GM18499 (cell line): ENCODE data around the gene HSDL2.
"Not testable (repeated sequence)": the region's sequence is repeated elsewhere in the genome, so short reads cannot be mapped to it uniquely, and the experiment has no call there.

Experiments
- ATAC-seq: cut with Tn5 transposase; IDR thresholded peaks from one replicate; pipeline ENCODE4 v1.9.1; 2021; ENCODE audit warnings: moderate number of reproducible peaks; ENCODE audit not compliant: insufficient read depth, unreplicated experiment

The HSDL2 gene

DNA sequence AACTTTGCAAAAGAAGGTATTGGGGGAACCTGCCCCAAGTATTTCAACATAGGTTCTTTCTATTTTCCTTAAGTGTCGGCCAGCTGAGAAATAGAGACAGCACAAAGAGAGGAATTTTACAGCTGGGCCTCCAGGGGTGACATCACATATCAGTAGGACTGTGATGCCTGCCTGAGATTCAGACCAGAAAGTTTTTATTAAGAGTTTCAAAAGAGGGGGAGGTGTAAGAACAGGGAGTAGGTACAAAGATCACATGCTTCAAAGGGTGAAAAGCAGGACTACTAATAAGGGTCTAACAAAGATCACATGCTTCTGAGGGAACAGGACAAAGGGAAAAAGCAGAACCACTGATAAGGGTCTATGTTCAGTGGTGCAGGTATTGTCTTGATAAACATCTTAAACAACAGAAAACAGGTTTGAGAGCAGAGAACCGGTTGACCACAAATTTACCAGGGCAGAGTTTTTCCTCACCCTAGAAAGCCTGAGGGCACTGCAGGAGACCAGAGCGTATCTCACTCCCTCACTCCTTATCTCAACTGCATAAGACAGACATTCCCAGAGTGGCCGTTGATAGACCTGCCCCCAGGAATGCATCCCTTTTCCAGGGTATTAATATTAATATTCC lies 12.1 kb downstream of the HSDL2 start:
- ATAC-seq = not testable (repeated sequence)

DNA sequence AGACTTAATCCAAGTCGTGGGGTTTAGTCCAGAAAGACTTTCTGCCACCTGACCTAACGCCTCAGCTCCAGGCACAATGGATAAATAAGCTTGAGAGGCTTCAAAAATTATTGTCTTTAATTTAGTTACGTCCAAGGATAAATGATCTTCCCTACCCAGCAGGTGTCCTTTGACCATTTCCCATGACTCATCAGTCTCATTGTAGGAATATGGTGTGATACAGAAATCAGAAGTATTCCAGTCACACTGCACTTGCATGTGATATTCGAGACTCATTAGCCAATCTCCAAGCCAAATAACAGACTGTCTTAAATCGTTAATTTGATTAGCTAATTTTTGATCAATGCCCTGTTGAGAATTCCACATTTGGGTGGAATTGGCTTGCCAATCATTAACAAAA lies 13.2 kb downstream of the HSDL2 start:
- not testable (repeated sequence) for ATAC-seq

DNA sequence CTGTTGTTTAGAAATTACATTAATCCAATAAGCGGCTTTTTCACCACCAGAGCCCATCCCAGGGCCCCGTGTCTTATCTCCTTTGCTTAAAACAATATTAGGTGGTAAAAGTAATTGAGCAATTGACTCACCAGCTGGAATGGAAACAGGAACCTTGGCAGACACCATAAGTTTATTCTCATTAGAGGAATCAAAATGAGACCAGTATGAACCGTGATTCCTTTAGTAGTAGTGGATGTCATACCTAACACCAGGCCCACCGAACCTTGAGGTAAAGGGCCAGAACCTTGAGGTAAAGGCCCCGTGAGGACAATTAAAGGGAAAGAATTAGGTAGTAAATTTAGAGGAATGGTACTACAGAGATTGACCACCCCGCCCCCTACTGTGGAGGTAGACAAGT lies 16.5 kb downstream of the HSDL2 start:
- ATAC-seq = no peak

DNA sequence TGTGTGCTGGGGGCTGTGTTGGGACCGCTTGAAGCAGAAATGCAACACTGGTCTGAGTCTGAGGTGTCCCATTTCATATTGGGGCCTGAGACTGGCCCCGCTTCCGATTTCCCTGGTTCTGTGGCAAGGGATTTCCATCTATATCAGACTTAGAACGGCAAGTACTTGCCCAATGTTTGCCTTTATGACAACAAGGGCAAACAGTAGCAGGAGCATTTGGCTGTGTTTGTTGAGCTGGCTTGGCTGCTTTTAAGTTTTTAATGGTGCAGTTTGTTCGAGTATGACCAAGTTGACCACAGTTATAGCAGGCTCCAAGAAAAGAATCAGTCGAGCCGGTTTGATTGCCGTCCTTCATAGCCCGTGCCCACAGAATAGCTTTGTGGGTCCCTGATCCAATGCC lies 17.0 kb downstream of the HSDL2 start:
- no peak for ATAC-seq

DNA sequence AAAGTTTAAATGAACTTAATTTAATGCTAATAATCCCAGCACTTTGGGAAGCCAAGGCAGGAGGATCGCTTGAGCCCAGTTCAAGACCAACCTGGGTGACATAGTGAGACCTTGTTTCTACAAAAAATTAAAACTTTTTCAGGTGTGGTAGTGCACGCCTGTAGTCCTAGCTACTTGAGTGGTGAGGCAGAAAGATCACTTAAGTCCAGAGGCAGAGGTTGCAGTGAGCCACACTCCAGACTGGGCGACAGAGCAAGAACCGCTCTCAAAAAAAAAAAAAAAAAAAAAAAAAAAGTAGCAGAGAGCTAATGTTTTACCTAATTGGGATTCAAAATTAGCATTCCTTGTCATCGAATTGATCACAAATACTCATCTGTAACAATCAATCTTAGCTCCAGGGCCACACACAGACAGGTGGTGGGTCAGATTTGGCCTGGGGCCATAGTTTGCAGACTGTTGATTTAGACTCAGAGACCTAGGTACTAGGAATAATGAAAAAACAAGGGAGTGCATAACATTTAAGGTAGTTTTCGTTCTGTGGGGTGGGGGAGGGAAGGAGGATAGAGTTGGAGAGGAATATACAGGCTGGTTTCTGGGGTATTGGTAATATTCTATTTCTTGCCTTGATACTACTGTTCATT lies 21.4 kb downstream of the HSDL2 start:
- ATAC-seq = no peak

DNA sequence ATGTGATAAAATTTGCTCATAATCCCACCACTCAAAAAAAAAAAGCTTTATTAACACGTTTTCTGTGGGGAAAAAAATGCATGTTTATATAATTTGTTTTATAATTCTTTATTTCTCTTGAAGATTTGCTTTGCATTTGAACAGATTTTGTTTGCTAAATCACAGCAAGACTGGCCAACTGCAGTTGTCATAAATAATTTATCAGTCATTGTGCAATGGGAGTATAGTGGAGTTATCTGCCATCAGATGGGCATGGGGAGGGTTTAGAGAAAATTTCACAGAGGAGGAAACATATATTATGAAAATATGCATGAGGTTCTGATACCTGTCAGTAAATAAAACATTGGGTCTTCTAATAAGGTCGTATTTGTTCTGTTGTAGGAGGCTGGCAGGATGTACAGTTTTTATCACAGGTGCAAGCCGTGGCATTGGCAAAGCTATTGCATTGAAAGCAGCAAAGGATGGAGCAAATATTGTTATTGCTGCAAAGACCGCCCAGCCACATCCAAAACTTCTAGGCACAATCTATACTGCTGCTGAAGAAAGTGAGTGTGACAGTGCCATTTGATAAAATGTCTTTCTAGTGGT lies 23.8 kb downstream of the HSDL2 start:
- ATAC-seq = no peak

DNA sequence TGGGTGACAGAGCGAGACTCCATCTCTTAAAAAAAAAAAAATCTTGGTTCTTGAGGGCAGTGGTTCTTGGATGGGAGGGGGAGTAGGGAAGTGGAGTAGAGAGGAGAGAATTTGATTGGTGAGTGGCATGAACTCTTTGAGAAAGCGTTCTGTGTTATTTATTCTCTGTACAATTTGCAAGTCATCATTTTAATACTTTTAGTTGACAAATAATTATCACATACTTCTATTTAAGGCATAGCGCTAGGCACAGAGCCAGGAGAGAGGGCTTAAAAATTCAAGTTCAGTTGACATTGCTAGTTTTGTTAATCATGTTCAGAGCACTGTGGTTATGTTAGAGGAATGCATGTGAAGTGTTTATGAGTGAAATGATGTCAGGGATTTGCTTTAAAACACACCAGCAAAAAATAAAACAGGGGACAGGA lies 24.6 kb downstream of the HSDL2 start:
- no peak for ATAC-seq

DNA sequence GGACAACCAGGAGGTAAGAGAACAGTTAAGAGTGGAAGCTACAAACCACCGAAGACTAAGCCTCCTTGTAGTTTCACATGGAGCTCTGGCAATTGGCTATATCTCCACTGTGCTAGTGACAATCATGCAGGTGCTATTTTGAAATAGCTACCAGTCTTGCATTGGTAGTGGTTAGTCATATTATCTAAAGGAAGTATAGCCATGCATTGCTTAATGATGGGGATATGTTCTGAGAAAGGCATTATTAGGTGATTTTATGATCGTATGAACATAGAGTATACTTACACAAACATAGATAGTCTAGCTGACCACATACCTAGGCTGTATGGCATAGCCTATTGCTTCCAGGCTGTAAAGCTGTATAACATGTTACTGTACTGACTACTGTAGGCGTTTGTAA lies 28.4 kb downstream of the HSDL2 start:
- no peak for ATAC-seq

DNA sequence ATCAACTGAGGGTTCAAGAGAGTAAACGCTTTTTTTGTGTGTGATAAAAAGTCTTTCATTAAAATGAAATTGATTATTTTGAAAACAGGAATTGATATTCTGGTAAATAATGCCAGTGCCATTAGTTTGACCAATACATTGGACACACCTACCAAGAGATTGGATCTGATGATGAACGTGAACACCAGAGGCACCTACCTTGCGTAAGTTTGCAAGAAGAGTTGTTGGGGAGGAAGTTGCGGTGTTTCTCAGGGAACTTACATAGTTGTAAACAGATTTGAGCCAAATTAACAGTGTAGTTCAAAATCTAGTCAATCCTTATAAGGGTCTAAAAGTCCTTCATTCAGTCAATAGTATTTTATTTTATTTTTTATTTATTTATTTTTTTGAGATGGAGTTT lies 28.9 kb downstream of the HSDL2 start:
- ATAC-seq = no peak

DNA sequence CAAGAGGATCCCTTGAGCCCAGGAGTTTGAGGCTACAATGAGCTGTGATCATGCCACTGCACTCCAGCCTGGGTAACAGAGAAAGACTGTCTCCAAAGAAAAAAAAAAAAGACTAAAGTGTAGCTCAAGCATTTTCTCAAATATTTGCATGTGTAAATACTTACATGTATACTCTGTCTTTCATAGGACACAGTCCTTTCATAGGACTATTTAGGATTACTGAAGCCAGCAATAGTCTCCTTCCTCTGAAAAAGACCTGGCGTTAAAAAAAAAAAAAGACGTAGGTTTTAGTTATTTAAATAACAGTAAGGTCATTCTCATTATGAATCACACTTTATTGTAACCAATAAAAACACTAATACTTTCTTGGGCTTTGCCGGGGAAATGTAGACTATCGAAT lies 29.9 kb downstream of the HSDL2 start:
- no peak for ATAC-seq

DNA sequence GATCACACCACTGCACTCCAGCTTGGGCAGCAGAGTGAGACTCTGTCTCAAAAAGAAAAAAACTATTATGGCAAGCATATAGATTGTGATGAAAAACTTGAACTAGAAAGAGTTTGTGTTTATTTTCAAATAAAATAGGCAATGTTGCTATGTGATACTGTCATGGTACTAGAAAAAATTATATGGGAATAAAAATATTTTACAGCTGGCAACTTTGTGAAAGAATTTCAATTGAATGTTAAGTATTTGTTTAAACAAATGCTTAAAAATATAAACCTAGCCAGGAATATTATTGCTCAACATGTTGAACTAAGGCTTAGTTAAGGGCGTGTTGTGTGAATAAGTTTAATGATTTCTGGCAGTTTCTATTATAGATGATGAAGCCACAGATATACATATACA lies 31.7 kb downstream of the HSDL2 start:
- ATAC-seq = no peak

DNA sequence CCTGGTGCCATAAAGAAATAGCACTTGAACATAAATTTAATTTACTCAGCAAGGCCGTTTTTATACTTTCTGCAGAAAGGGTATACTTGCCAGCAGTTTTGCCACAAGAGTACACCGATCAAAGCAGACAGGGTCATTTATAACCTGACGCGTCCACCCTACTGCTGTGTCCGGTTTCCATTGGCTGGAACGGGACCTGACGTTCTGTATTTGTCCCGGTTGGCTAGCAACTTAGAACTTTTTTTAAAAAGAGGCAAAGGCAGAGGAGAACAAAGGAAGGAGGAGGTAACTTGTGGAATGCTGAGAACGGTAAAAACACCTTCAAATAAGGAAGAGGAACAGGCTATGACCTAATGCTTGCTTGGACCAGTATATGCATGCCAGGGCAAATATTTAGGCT lies 33.8 kb downstream of the HSDL2 start:
- not testable (repeated sequence) for ATAC-seq

DNA sequence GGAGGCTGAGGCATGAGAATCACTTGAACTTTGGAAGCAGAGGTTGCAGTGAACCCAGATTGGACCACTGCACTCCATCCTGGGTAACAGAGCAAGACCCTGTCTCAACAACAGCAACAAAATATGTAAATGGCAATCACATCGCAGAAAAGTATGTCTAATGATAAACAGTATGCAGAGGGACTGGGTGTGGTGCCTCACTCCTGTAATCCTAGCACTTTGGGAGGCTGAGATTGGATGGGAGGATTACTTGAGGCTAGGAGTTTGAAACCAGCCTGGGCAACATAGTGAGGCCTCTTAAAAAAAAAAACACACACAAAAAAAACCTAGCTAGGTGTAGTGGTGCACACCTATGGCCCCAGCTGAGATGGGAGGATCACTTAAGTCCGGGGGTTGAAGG lies 40.3 kb downstream of the HSDL2 start:
- no peak for ATAC-seq

DNA sequence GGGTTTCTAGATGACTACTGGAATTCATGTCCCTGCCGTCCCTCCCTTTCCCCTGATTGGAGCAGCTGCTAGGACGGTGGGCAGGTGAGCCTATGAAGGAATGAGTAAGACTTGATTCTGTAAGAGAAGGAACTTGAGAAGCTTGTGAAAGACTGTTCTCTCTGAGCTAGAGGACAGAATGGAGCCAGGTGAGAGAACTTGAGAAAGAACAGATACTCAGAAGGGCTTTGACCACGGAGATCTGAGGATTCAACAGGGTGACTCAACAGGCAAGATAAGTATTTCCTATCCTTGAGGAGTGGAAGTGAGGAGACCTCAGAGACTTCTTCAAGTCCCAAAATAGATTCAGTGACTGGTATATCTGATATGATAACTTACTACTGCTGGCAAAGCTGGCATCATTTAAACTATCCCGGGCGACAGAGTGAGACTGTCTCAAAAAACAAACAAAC lies 41.9 kb downstream of the HSDL2 start:
- ATAC-seq = no peak

DNA sequence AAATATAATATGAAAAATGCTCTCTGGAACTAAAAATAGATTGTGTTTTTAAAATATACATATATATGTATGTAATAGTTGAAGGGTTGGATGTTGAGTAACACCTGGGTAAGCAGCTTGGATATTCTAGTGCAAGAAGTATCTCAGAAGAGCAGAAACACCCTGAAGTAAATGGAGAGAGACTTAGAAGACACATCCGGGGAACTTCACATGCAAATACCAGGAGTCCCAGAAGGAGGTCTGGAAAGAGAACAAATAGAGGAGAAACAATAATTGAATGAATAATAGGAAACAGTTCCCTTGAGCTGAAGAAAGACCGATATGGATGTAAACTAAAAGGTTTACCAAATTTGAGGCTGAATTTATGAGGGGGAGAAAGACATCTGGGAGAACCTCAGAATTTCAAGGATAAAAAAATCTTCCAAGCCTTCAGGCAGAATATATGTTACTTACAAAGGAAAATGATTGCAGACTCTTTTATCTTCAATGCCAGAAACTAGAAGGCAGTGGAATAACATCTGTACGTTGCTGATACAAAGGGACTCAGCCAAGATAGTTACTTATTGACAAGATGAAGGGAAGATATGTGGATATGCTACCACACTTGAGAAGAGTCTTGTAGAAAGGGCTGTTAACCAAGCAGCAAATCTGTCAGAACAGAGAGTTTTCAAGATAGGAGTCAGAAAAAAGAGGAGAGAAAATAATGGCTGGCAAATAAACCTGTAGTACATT lies 42.7 kb downstream of the HSDL2 start:
- ATAC-seq = no peak

DNA sequence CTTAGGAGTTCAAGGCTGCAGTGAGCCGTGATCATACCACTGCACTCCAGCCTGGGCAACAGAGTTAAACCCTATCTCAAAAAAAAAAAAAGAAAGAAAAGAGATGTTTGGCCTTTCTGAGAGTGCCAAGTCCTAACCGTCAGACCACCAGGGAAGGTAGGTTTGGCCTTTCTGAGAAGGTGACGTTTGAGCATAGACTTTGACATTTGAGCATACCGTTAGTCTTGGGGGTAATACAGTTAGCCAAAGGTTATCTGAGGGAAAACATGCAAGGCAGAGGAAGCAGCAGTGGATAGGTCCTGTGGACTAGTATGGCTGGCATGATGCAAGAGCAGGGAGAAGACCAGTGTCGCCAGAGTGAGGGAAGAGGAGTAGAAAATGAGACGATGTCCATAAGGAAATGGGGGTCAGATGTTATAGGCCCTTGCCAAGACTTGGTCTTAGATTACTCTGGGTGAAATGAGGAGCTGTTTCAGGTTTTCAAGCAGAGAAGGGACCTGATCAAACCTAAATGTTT lies 50.2 kb downstream of the HSDL2 start:
- ATAC-seq = no peak

DNA sequence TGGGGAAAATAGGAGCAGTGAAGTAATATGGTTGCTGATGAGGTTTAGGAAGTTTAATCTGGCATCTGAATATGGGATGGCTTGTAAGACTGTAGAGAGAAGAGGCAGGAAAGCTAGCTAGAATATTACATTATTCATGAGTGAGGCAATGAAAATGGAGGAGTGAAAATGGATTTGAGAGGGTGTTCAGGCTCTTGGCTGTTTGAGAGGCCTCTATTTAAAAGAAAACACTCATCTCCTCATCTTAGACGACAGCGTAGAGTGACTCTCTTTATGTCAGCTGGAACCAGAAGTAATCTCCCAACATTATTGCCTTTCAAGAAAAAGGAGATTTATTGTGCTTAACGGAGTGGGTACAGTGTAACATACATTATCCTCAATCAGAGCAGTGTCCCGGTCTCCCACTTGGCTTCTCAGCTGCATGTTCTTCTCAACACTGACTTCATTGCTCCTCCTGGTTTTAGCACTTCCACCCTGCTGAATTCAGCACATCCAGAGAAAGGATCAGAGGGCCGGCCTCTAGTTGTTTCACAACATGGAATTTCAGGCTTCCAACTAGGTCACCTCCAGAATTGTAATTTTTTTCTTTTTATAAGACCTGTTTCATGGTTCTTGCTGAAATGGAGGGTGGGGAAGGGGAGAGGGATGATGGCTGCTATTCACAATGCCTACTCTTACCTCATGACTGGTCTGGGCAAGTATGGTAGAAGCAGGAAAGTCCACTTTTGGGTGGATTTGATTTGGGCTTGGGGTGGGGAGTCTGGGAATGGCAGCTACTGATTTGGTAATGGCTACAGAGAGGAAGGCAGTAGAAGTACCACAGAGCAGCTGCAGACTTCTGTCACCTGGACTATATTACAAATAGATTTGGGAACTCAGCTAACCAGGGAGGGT lies 53.8 kb downstream of the HSDL2 start:
- ATAC-seq = no peak

DNA sequence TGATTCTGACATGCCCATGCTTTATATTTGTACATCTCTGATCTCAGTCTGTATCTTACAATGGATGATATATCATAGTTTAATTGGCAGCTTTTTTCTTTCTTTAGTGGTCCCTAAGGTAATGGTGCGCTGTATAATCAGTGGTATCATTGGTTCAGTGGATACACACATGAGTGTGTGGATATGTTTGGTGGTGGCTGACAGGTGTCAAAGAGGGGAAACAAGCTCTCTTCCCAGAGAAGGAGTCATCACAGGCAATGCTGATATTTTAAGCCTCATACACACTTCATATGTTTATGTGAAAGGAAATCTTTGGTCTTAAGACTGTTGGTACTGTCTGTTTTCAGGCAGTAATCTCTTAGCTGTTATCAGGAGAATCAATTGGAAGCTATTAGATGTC lies 54.6 kb downstream of the HSDL2 start:
- no peak for ATAC-seq

DNA sequence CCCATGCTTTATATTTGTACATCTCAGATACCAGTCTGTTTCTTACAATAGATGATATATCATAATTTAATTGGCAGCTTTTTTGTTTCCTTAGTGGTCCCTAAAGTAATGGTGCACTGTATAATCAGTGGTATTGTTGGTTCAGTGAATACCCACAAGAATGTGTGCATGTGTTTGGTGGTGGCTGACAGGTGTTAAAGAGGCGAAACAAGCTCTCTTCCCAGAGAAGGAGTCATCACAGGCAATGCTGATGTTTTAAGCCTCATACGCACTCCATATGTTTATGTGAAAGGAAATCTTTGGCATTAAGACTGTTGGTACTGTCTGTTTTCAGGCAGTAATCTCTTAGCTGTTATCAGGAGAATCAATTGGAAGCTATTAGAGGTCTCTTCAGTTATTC lies 57.5 kb downstream of the HSDL2 start:
- ATAC-seq = no peak

DNA sequence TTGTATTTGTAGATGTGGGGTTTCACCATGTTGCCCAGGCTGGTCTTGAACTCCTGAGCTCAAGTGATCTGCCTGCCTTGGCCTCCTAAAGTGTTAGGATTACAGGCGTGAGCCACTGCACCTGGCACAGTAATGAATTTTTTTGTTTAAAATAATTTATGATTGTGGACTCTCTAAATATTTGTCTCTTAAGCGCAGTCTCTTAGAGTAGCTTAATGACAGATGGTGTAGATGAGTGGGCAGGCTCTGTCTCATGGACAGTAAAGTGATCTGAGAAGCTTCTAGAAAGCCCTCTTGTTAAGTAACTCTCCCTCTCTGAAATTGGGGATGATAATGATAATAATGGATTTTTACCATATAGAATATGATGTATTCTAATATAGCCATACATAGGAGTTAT lies 59.3 kb downstream of the HSDL2 start:
- no peak for ATAC-seq
